Trophoblast cell (in vitro differentiated cells and primary cell): Measurements from ENCODE around the gene CHN2.
"Not testable (repeated sequence)": the region's sequence is repeated elsewhere in the genome, so short reads cannot be mapped to it uniquely, and the experiment has no call there.

Source experiments
- DNase-seq, 2 donors: peaks; one replicate each; pipeline ENCODE4 v3.0.0-alpha.2; 2016
- H2AFZ ChIP-seq: 2 replicates; pipeline ENCODE4 v1.6.1; 2013; ENCODE audit warnings: low read length, moderate library complexity, mild to moderate bottlenecking; ENCODE audit not compliant: insufficient read depth, poor library complexity
- H2AK5ac ChIP-seq: 2 replicates; pipeline ENCODE4 v1.6.1; 2013; ENCODE audit warnings: mild to moderate bottlenecking, low read length
- H2BK120ac ChIP-seq: 2 replicates; pipeline ENCODE4 v1.6.1; 2013; ENCODE audit warnings: low read length, mild to moderate bottlenecking, moderate library complexity; ENCODE audit not compliant: insufficient read depth, poor library complexity
- H2BK12ac ChIP-seq: 2 replicates; pipeline ENCODE4 v1.6.1; 2013; ENCODE audit warnings: mild to moderate bottlenecking, low read length, moderate library complexity
- H2BK5ac ChIP-seq: 2 replicates; pipeline ENCODE4 v1.6.1; 2013; ENCODE audit warnings: low read length, low read depth, moderate library complexity, mild to moderate bottlenecking; ENCODE audit not compliant: poor library complexity
- H3K14ac ChIP-seq: 2 replicates; pipeline ENCODE4 v1.6.1; 2013; ENCODE audit warnings: mild to moderate bottlenecking, low read length
- H3K18ac ChIP-seq: 2 replicates; pipeline ENCODE4 v1.6.1; 2013; ENCODE audit warnings: mild to moderate bottlenecking, low read length
- H3K23ac ChIP-seq: 2 replicates; pipeline ENCODE4 v1.6.1; 2013; ENCODE audit warnings: low read length
- H3K27ac ChIP-seq: 2 replicates; pipeline ENCODE4 v1.5.1; 2013; ENCODE audit warnings: low read depth, mild to moderate bottlenecking, inconsistent platforms, low read length, moderate library complexity
- H3K27me3 ChIP-seq: 2 replicates; pipeline ENCODE4 v1.6.1; 2013; ENCODE audit warnings: inconsistent platforms, mild to moderate bottlenecking, low read length, moderate library complexity; ENCODE audit not compliant: insufficient read depth
- H3K36me3 ChIP-seq, 2 experiments: 1 replicate in 1 of 2; 2 replicates in 1 of 2; pipeline ENCODE4 v1.6.1; 2013; ENCODE audit warnings: low read length in 2 of 2, mild to moderate bottlenecking in 2 of 2, moderate library complexity in 1 of 2; ENCODE audit not compliant: insufficient read depth in 2 of 2, control insufficient read depth in 1 of 2
- H3K4ac ChIP-seq: 2 replicates; pipeline ENCODE4 v1.6.1; 2013; ENCODE audit warnings: low read depth, mild to moderate bottlenecking, low read length, moderate library complexity
- H3K4me1 ChIP-seq, 2 experiments: 1 replicate in 1 of 2; 2 replicates in 1 of 2; pipeline ENCODE4 v1.6.1; 2013; ENCODE audit warnings: low read length in 2 of 2, mild to moderate bottlenecking in 2 of 2, moderate library complexity in 1 of 2; ENCODE audit not compliant: insufficient read depth in 2 of 2, control insufficient read depth in 1 of 2
- H3K4me2 ChIP-seq: 2 replicates; pipeline ENCODE4 v1.6.1; 2013; ENCODE audit warnings: inconsistent platforms, mild to moderate bottlenecking, low read length, moderate library complexity
- H3K4me3 ChIP-seq: 2 replicates; pipeline ENCODE4 v1.5.1; 2013; ENCODE audit warnings: mild to moderate bottlenecking, low read depth, low read length, inconsistent platforms
- H3K79me1 ChIP-seq: one replicate; pipeline ENCODE4 v1.6.1; 2013; ENCODE audit warnings: low read length
- H3K79me2 ChIP-seq: 2 replicates; pipeline ENCODE4 v1.6.1; 2013; ENCODE audit warnings: low read length, mild to moderate bottlenecking; ENCODE audit not compliant: control insufficient read depth, insufficient read depth, poor library complexity
- H3K9ac ChIP-seq: 2 replicates; pipeline ENCODE4 v1.6.1; 2013; ENCODE audit warnings: mild to moderate bottlenecking, low read length
- H3K9me3 ChIP-seq: 2 replicates; pipeline ENCODE4 v1.6.1; 2013; ENCODE audit warnings: low read depth, mild to moderate bottlenecking, control low read depth, inconsistent platforms, low read length; ENCODE audit not compliant: insufficient read depth
- H4K12ac ChIP-seq: 2 replicates; pipeline ENCODE4 v1.6.1; 2013; ENCODE audit warnings: low read depth, mild to moderate bottlenecking, low read length, moderate library complexity
- H4K8ac ChIP-seq: 2 replicates; pipeline ENCODE4 v1.6.1; 2013; ENCODE audit warnings: low read depth, mild to moderate bottlenecking, low read length, moderate library complexity
- H4K91ac ChIP-seq: one replicate; pipeline ENCODE4 v1.6.1; 2013; ENCODE audit warnings: low read depth, mild to moderate bottlenecking, low read length, moderate library complexity
- WGBS: extraction: QIAGEN DNeasy Blood & Tissue Kit; methylation state at CpG from one replicate; pipeline ENCODE4 v1.1.7; 2013; ENCODE audit warnings: missing lambda C conversion rate; ENCODE audit not compliant: insufficient read length, insufficient coverage; ENCODE audit errors: extremely low coverage; 5-methylcytosine and 5-hydroxymethylcytosine counted together

CHN2 gene

GRCh38 chr7:29212736-29213135 lies 18.2 kb downstream of the CHN2 start:
- peaks cover 12 to 21% of the 10 kb centered on the region in 2 experiments for H3K4me1 ChIP-seq
- not testable (repeated sequence) for H3K4ac ChIP-seq, H3K27ac ChIP-seq, H3K36me3 ChIP-seq, H3K79me1 ChIP-seq, H4K12ac ChIP-seq, H3K9me3 ChIP-seq, H3K79me2 ChIP-seq, H3K14ac ChIP-seq, DNase-seq, H2BK120ac ChIP-seq, H4K8ac ChIP-seq, H2BK5ac ChIP-seq, H3K18ac ChIP-seq, H3K9ac ChIP-seq, H3K23ac ChIP-seq, H3K27me3 ChIP-seq, H4K91ac ChIP-seq, H2AFZ ChIP-seq, H2BK12ac ChIP-seq, H2AK5ac ChIP-seq, H3K4me2 ChIP-seq, H3K4me3 ChIP-seq
- WGBS, result no CpG with 5 or more reads among the region's 2 CpGs

DNA sequence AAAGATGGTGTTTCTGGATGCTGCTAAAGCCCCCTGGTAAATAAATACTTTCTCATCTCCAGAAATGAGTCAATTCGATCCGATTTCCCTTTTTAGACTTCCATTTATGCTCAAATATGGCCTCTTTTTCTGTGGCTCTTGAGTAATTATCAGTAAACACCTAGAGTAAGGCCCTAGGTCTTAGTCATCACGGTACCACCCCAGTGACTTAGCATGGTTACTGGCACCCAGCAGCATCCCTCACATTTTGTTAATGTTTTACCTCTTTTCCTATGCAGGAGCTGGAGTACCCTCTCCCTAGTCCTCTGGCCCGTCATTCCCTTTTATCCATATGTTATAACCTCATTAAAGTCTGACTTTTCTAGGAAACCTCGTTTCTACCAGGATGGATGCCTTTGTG lies 19.5 kb downstream of the CHN2 start:
- Histone ChIP-seq H2BK5ac (no peak overlapping the region), H3K79me2 (peaks cover 3% of the 10 kb centered on the region), H3K9me3 (no peaks in the 10 kb centered on the region), H3K23ac (no peak overlapping the region), H3K4me1 (peaks cover 12 to 17% of the 10 kb centered on the region in 2 experiments), H3K18ac (no peak overlapping the region), H3K27me3 (no peaks in the 10 kb centered on the region), H3K79me1 (peaks cover 11% of the 10 kb centered on the region), H3K36me3 (peaks cover 0 to 3% of the 10 kb centered on the region in 2 experiments), H3K4me3 (no peak overlapping the region), H2BK12ac (peak overlapping the region; percentile 82), H3K4me2 (no peak overlapping the region), H3K4ac (peak overlapping the region; percentile 75), H2AK5ac (no peak overlapping the region), H2BK120ac (no peak overlapping the region), H3K9ac (no peak overlapping the region), H3K27ac (peak overlapping the region; percentile 31), H2AFZ (no peak overlapping the region), H3K14ac (peak overlapping the region; percentile 20), H4K8ac (peak overlapping the region; percentile 29), H4K12ac (no peak overlapping the region), H4K91ac (no peak overlapping the region)
- no CpG with 5 or more reads among the region's 5 CpGs for WGBS
- DNase-seq, result peak in 1 of 2 donors; percentile 55

DNA sequence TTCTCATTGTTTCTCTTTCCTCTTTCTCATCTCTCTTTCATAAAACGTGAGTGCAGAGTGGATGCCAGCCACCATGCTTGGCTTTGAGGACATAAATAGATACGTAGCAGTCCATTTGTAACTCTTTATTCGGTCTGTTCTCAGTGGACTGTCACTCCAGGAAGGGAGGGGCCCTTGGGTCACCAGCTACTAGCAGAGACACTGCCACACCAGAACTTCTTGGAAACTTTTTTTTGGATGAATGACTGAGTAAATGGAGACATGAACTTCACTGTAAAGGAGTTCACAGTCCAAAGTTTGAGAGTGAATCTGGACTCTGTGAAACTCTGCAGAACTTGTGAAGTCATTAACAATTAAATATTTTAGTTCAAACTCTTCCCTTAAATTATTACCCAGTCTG lies 20.2 kb downstream of the CHN2 start:
- no peak overlapping the region for H2AFZ ChIP-seq
- H3K4me1 ChIP-seq, result peaks cover 12 to 17% of the 10 kb centered on the region in 2 experiments
- H4K8ac ChIP-seq, result no peak overlapping the region
- no peak overlapping the region for H3K9ac ChIP-seq
- no peak overlapping the region for H3K4me2 ChIP-seq
- no peak for DNase-seq
- H3K14ac ChIP-seq, result peak overlapping the region; percentile 46
- H3K18ac ChIP-seq, result no peak overlapping the region
- H3K79me1 ChIP-seq, result peaks cover 11% of the 10 kb centered on the region
- H3K23ac ChIP-seq, result no peak overlapping the region
- H3K9me3 ChIP-seq, result no peaks in the 10 kb centered on the region
- no peak overlapping the region for H4K91ac ChIP-seq
- no CpG with 5 or more reads among the region's 3 CpGs for WGBS
- H2BK5ac ChIP-seq, result peak overlapping the region; percentile 67
- H3K4me3 ChIP-seq, result no peak overlapping the region
- H3K36me3 ChIP-seq, result peaks cover 0 to 3% of the 10 kb centered on the region in 2 experiments
- no peaks in the 10 kb centered on the region for H3K27me3 ChIP-seq
- peak overlapping the region; percentile 55 for H2BK12ac ChIP-seq
- H3K79me2 ChIP-seq, result peaks cover 3% of the 10 kb centered on the region
- H3K27ac ChIP-seq, result peak overlapping the region; percentile 83
- H3K4ac ChIP-seq, result peak overlapping the region; percentile 57
- no peak overlapping the region for H2AK5ac ChIP-seq
- no peak overlapping the region for H4K12ac ChIP-seq
- no peak overlapping the region for H2BK120ac ChIP-seq

- Histone ChIP-seq H3K9me3 (no peaks in the 10 kb centered on the region), H3K27ac (peak overlapping the region; percentile 18), H3K9ac (no peak overlapping the region), H4K12ac (peak overlapping the region; percentile 36), H3K14ac (no peak overlapping the region), H3K4ac (peak overlapping the region; percentile 89), H3K4me3 (no peak overlapping the region), H3K27me3 (no peaks in the 10 kb centered on the region), H3K79me2 (no peaks in the 10 kb centered on the region), H2AFZ (no peak overlapping the region), H3K79me1 (peaks cover 8% of the 10 kb centered on the region), H2BK5ac (peak overlapping the region; percentile 69), H3K23ac (no peak overlapping the region), H3K4me2 (no peak overlapping the region), H3K4me1 (peaks cover 9 to 10% of the 10 kb centered on the region in 2 experiments), H2BK120ac (peak overlapping the region; percentile 92), H3K18ac (no peak overlapping the region), H4K91ac (peak overlapping the region; percentile 65), H3K36me3 (peaks cover 0 to 3% of the 10 kb centered on the region in 2 experiments), H2AK5ac (peak overlapping the region; percentile 79), H2BK12ac (peak overlapping the region; percentile 11), H4K8ac (peak overlapping the region; percentile 84)
- no peak for DNase-seq
- WGBS, result no CpG with 5 or more reads among the region's 1 CpG
Observed at GRCh38 chr7:29216128-29216527, 21.6 kb downstream of the CHN2 start.
